Hematopoietic multipotent progenitor cell treated with erythropoietin and hydrocortisone succinate and interleukin-3 and kit ligand, for 6 days (in vitro differentiated cells): ENCODE data around the gene TOMM20L.
A peak's percentile ranks its signal among the peaks of the same experiment; 100 is the strongest.
"Not testable (repeated sequence)": the region's sequence is repeated elsewhere in the genome, so short reads cannot be mapped to it uniquely, and the experiment has no call there.

Experiments
- DNase-seq: peaks from one replicate; pipeline ENCODE4 v3.0.0-alpha.2; 2015

The TOMM20L gene

DNA sequence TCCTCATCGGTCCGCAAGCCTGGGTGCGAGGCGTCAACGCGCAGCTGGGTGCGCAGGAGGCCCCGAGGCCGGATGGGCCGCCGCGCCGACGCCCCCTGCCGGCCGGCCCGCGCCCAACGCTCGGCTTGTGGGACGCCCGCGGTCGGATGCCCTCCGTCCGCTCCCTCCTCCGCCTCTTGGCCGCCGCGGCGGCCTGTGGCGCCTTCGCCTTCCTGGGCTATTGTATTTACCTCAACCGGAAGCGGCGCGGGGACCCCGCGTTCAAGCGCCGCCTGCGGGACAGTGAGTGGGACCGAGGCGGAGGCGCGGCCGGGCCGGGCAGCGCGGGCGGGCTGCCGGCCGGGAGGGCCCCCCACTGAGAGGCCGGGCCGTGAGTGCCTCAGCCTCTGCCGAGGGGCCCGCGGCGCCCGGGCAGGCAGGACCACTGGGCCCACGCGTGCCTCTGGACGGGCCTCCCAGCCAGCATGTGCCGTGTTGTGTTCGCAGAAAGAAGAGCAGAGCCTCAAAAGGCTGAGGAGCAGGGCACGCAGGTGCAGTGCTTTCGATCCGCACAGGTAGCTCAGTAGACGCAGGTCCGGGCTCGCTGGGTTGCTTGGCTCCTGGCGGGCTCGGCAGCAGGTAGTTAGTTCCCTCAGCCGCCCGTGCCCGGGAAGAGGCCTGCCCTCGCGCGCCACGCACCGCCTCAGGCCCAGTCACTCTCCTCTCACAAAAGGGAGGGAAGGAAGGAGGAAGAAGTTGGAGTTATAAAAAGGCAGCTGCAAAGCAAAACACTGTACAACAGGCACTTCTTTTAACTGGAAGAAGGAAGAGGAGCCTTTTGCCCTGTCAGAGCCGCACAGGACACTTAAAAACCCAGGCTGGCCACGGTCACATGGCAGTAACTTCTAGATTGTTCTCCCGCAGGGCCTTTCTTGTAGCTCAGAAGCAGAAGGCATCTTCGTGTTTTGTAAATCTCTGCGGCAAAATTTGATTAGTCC is at the start of gene TOMM20L:
Gene TOMM20L, plus strand, starts transcription at position 119 of the 977 bp plus-strand sequence. Its CDS starts 28 bp downstream, at position 147.
- peak; percentile 85 for DNase-seq

DNA sequence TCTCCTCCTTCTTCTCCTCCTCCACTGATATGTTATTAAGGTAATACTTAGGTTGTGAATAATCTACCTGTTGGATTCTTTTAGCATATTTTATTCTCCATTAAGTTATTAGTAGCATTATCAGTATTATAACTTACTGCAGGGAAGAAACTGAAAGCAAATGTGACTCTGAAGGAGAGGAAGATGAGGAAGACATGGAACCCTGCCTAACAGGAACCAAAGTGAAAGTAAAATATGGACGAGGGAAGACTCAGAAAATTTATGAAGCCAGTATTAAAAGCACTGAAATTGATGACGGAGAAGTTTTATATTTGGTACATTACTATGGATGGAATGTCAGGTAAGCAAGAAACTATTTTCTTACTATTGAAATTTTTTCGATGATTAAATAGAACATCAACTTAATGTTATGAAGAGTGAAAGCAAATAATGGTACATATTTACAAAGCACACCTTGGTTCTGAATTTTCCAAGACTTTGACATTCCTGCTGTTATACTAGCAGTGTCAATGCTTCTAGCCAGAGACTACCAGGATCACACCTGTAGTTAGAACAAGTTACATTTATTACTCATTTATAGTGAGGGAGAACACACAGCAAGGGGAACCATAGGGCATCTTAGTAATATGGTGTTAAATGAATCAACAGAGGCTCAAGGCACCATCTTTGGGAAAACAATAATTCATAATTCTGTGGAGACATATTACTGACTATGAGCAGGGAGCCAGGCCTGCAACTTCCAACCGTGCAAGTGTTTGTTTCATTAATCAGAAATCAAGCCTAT is 42.0 kb upstream of the TOMM20L start:
- DNase-seq = peak; percentile 47

- DNase-seq = peak; percentile 9
These were observed 40.9 kb upstream of the TOMM20L start for GRCh38 chr14:58354808-58355207.

DNA sequence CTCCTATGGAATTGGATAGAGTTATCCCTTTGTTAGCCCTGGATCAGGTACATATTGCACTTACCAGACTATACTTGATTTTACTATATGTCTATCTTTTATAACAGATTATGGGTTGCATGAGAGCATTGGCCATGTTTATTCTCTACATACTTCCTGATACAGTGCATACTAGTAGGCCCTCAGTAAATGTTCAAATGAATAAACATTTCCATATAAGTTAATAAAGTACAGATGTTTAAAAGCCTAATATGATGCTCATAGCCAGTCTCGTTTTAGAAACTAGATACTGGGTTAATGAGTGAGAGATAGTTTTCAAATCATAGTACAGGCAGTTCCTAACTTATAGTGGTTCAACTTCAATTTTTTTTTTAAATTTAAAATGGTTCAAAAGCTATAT is 39.5 kb upstream of the TOMM20L start:
- no peak for DNase-seq

- DNase-seq = not testable (repeated sequence)
These were observed 33.5 kb upstream of the TOMM20L start for GRCh38 chr14:58362272-58362671.

DNA sequence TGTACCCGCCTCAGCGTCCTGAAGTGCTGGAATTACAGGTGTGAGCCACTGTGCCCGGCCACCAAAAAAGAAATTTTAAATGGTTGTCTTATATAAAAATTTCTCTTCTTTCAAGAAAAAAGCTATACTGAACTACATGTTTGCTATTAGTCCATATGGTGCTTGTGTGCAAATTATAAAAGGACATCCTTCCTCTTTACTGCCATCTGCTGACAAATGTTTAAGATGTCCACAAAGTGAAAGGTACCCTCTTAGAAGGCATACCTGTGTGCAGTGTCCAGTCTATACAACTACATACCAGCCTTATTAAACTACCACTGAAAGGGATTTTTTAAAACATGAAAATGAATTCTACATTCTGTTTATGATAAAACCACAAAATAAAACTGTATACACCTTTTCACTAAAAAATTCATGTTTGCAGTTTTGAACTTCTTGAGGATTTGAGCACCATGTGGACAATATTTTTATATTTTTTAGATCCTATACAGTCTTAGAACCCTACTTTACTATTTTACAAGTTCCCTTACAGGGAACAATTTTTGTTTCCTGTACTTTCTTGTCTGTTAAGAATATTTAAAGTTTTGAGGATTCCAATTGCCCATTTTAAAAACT is 32.8 kb upstream of the TOMM20L start:
- DNase-seq = peak; percentile 71

DNA sequence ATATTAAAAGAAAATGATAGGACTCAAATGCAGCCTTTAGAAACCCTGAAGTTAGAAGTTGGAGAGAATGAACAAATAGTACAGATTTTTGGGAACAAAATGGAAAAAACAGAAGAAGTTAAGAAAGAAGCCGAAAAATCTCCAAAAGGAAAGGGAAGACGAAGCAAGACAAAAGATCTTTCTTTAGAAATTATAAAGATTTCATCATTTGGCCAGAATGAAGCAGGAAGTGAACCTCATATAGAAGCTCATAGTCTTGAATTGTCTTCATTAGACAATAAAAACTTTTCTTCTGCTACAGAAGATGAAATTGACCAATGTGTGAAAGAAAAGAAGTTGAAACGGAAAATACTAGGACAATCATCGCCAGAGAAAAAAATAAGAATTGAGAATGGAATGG is 31.4 kb upstream of the TOMM20L start:
- no peak for DNase-seq

DNA sequence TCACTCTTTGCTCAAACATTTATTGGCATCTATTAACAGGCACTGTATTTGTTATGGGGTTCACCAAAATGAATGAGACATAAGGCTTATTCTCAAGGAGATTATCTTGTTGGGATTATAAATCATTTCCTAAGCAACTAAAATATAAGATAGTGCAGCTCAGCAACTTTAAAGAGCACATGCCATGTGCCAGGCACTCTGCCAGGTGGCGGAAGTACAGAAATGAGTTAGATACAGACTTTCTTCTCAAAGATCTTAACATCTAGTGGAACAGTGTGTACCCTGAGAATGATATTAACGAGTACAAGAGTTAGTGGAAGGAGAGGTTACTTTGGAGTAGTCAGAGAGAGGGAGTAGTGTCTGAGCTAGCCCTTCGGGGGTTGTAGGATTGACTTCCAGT is 28.4 kb upstream of the TOMM20L start:
- no peak for DNase-seq

DNA sequence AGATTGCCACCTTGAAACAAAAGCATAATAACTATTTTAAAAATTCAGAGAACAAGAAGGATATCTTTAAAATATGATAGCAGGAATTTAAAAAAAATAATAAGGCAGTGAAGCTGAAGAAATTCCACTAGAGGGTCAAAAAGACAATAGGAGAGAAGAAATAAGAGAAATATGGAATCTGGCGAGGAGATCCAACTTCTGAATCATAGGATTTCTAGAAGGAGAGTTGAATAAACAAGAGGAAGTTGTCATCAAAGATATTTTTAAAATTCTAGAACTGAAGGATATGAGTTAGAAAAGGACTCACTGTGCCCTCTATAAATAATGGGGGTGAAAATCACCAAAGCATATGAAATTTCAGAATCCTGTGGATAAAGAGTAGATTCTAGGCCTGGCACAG is 26.8 kb upstream of the TOMM20L start:
- DNase-seq = no peak

DNA sequence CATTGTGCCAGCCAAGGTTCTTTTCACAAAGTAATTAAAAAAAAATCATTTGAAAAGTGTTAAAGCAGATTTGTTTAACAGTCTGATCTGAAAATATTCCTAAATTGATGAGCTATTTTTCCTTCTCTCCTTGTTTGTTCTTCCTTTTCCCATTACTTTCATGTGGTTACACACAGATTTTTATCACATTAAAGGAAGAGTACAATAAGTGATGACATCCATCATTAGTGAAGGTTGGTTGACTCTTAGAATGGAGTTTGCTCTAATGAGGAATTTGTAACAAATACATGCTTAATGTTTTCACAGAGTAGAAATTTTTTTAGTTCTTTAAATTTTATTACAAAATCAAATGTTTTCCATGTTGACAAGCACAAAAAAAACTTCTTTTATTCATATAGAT is 18.9 kb upstream of the TOMM20L start:
- no peak for DNase-seq

DNA sequence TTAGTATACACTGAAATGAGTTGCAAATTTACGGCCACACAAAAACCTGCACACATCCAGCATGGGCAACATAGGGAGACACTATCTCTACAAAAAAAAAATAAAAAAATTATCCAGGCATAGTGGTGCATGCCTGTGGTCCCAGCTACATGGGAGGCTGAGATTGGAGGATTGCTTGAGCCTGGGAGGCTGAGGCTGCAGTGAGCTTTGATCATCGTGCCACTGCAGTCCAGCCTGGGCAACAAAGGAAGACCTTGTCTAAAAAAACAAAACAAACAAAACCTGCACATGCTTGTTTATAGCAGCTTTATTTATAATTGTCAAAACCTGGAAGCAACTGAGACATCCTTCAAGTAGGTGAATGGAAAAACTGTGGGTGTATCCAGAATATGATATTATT is 4.9 kb upstream of the TOMM20L start:
- no peak for DNase-seq

- no peak for DNase-seq
These were observed 243 bp upstream of the TOMM20L start for GRCh38 chr14:58395562-58395811.

- DNase-seq = no peak
These were observed 1.4 kb downstream of the TOMM20L start for GRCh38 chr14:58397156-58397555.

- no peak for DNase-seq
These were observed 2.8 kb downstream of the TOMM20L start for GRCh38 chr14:58398495-58398894.

DNA sequence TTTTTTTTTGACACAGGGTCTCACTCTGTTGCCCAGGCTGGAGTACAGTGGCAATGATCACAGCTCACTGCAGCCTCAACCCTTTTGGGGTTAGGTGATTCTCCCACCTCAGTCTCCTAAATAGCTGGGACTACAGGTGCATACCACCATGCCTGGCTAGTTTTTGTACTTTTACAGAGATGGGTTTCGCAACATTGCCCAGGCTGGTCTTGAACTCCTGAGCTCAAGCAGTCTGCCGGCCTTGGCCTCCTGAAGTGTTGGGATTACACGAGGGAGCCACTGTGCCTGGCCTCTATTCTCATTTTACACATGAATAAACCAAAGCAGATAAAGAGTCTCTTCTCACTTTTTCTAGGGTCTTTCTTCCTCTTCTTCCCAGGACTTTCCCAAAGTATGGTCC is 3.2 kb downstream of the TOMM20L start:
- no peak for DNase-seq

- peak; percentile 24 for DNase-seq
These were observed 5.9 kb downstream of the TOMM20L start for GRCh38 chr14:58401587-58401986.

DNA sequence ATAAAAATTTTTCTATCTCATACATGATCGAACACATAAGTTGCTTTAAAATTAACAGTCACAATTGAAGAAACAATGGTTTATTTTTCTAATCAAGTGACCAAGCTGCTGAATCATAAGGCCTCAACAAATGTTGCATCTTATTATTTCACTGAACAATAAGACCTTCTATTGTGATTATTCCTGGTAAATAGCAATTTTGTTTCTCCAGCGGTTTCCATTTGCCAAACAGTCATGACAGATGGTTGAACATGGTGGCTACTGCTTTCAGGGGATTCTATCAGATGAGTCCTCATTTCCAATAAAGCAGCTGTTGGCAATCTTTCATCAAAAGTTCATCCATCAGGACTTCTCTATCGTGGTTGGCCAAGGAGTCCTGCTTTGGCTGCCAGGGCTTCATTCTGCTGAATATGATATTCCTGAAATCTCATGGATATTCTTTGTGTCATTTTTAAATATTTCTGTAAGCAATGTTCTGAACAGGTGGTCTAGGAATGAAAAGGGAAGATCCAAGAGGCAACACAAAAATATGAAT is 13.0 kb downstream of the TOMM20L start:
- DNase-seq = no peak

DNA sequence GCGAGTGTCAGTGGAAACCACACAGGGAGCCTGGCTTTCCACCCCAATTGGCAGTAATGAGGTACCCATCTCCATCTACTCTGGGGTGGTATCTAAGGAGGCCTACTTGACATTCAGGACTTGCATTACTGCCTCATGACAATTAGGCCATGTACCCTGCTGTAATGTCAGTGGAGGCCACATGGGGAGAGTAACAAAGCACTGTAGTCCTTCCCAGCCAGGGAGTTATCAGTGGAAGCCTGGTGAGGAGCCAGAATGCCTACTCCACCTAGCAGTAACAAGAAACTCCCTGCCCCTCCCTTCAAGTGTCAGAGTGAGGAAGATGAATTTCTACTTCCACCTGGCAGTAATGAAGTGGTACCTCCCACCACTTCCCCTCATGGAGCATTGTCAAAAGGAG is 19.1 kb downstream of the TOMM20L start:
- peak; percentile 81 for DNase-seq

GRCh38 chr14:58415636-58416547 is 20.2 kb downstream of the TOMM20L start:
- DNase-seq = no peak

GRCh38 chr14:58416934-58417333 is 21.2 kb downstream of the TOMM20L start:
- not testable (repeated sequence) for DNase-seq

DNA sequence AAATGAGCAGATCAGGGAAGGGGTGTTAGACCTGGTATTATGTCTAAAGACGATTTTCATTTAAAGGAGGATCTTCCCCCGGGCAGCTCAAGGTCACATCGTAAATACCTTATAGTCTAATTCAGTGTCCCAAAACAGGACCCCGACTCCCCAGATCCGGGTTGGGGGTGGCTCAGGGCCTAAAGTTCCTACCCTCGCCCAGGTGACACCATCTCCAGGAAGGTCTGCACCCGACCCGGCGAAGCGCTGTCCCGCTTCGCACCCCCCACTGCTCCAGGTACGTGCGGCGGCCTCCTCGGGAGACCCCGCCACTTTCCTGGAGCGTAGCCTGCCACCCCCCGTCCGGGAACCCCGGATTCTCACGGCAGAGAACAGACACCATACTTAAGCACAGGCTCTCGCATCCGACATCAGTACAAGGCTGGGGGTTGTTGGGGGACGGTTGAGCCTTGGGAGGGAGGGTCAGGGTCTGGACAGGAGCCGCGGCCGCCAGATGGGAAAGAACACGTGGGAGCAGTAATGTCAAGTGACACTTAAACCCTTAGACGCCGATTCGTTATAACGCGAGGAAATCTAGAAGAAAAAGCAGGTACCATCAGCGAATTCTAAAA is 31.0 kb downstream of the TOMM20L start:
- DNase-seq = peak; percentile 84
